HepG2 (cell line): ENCODE results near the gene DYRK1B.

Experiments
- HBP1 ChIP-seq: IDR thresholded peaks from 2 replicates; pipeline ENCODE4 v1.6.1; 2016; ENCODE audit warnings: low read depth, control low read depth
- MAFG ChIP-seq: sonication (generic); formaldehyde crosslinking; IDR thresholded peaks from 2 replicates; pipeline ENCODE4 v1.5.1; 2020; ENCODE audit warnings: mild to moderate bottlenecking, missing genetic modification reagents
- POLR2A ChIP-seq, 2 experiments: IDR thresholded peaks; 2 replicates each; pipeline ENCODE4 v1.6.1; 2011; ENCODE audit warnings: low read depth in 2 of 2, low read length in 2 of 2, mild to moderate bottlenecking in 1 of 2, moderate library complexity in 1 of 2; ENCODE audit not compliant: insufficient read depth in 1 of 2
- TRIM22 ChIP-seq: fragments of 450-650 bp; IDR thresholded peaks from 2 replicates; pipeline ENCODE4 v1.6.1; 2017
- ZBTB21 ChIP-seq: sonication (generic); formaldehyde crosslinking; IDR thresholded peaks from 2 replicates; pipeline ENCODE4 v1.4.0; 2020; ENCODE audit warnings: missing genetic modification reagents
- ZNF776 ChIP-seq: sonication (generic); formaldehyde crosslinking; IDR thresholded peaks from 2 replicates; pipeline ENCODE4 v1.4.0; 2020; ENCODE audit warnings: mild to moderate bottlenecking, missing genetic modification reagents
- TF ChIP-seq, protein P1 (sequence below): sonication (generic); formaldehyde crosslinking; IDR thresholded peaks from 2 replicates; pipeline ENCODE4 v1.5.0; 2020; ENCODE audit warnings: mild to moderate bottlenecking, missing genetic modification reagents, moderate library complexity
- TF ChIP-seq, protein P2 (sequence below): sonication (generic); formaldehyde crosslinking; IDR thresholded peaks from 2 replicates; pipeline ENCODE4 v1.4.0; 2020; ENCODE audit warnings: missing genetic modification reagents

DNA sequence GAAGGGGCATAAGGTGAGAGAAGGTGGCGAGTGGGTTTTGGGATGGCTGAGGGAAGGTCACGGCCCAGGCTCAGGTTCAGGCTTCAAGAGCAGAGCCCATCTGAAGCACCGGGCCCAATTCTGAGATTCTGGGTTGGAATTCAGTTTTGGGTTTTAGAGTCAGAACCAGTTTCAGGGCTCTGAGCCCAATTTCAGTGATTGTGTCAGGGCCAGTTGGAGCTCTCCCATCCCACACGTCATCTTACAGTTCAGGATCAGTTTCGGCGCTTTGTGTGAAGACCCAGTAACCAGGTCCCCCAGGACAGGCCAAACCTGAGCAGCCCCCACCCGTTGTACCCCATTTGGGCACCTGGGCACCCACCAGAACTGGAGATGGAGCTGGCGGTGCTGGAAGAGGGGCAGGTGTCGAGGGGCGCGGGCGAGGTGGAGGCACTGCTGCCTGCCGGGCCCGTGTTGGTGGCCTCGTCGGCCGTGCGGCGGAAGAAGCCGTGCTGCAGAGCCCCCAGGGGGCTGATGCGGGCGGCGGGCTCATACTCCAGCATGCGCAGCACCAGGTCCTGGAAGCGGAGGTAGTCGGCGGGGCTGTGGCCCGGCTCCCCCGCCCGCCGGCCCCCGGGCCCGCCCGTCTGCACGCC, 7.5 kb downstream of the DYRK1B start:
- no peak for TF ChIP-seq ZBTB21 (CRISPR knock-in tag)
- TF ChIP-seq, protein P1, sequence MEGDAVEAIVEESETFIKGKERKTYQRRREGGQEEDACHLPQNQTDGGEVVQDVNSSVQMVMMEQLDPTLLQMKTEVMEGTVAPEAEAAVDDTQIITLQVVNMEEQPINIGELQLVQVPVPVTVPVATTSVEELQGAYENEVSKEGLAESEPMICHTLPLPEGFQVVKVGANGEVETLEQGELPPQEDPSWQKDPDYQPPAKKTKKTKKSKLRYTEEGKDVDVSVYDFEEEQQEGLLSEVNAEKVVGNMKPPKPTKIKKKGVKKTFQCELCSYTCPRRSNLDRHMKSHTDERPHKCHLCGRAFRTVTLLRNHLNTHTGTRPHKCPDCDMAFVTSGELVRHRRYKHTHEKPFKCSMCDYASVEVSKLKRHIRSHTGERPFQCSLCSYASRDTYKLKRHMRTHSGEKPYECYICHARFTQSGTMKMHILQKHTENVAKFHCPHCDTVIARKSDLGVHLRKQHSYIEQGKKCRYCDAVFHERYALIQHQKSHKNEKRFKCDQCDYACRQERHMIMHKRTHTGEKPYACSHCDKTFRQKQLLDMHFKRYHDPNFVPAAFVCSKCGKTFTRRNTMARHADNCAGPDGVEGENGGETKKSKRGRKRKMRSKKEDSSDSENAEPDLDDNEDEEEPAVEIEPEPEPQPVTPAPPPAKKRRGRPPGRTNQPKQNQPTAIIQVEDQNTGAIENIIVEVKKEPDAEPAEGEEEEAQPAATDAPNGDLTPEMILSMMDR, result no peak
- no peak for TF ChIP-seq TRIM22
- TF ChIP-seq MAFG (CRISPR knock-in tag), result no peak
- no peak for TF ChIP-seq ZNF776 (CRISPR knock-in tag)
- no peak for TF ChIP-seq POLR2A (IDR thresholded peaks at IDR 0.05; ENCODE audit: insufficient read depth in 1 of 2, low read depth in 2 of 2, low read length in 2 of 2)
- TF ChIP-seq, protein P2, sequence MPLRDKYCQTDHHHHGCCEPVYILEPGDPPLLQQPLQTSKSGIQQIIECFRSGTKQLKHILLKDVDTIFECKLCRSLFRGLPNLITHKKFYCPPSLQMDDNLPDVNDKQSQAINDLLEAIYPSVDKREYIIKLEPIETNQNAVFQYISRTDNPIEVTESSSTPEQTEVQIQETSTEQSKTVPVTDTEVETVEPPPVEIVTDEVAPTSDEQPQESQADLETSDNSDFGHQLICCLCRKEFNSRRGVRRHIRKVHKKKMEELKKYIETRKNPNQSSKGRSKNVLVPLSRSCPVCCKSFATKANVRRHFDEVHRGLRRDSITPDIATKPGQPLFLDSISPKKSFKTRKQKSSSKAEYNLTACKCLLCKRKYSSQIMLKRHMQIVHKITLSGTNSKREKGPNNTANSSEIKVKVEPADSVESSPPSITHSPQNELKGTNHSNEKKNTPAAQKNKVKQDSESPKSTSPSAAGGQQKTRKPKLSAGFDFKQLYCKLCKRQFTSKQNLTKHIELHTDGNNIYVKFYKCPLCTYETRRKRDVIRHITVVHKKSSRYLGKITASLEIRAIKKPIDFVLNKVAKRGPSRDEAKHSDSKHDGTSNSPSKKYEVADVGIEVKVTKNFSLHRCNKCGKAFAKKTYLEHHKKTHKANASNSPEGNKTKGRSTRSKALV (CRISPR knock-in tag), result no peak
- no peak for TF ChIP-seq HBP1
